ENCODE results near the gene NAP1L4.

DNA sequence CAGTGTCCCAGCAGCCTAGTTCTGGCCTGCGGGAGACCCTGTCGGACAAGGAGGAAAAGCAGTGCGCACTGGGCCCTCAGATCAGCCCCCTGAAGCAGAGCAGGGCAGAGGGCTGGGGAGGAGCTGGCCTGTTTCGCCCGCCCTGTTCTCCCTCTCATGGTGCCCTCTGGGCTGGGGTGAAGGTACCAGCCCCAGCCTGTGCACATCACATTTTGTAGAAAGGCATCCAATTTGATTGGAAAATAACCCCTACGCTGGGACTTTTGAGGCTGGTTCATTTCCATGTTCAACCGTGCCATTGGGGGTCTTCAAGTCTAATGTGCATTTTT is 832 bp upstream of the NAP1L4 start:
- TF ChIP-seq, protein P1, sequence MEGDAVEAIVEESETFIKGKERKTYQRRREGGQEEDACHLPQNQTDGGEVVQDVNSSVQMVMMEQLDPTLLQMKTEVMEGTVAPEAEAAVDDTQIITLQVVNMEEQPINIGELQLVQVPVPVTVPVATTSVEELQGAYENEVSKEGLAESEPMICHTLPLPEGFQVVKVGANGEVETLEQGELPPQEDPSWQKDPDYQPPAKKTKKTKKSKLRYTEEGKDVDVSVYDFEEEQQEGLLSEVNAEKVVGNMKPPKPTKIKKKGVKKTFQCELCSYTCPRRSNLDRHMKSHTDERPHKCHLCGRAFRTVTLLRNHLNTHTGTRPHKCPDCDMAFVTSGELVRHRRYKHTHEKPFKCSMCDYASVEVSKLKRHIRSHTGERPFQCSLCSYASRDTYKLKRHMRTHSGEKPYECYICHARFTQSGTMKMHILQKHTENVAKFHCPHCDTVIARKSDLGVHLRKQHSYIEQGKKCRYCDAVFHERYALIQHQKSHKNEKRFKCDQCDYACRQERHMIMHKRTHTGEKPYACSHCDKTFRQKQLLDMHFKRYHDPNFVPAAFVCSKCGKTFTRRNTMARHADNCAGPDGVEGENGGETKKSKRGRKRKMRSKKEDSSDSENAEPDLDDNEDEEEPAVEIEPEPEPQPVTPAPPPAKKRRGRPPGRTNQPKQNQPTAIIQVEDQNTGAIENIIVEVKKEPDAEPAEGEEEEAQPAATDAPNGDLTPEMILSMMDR (conservative IDR thresholded peaks at IDR 0.05; ENCODE audit: low read length): no peak
- no peak for TF ChIP-seq EZH2phosphoT487 (IDR thresholded peaks at IDR 0.05; ENCODE audit: borderline replicate concordance)
